GM10266 (cell line): Measurements from ENCODE around the gene GSTP1.
"Not testable (repeated sequence)": the region's sequence is repeated elsewhere in the genome, so short reads cannot be mapped to it uniquely, and the experiment has no call there.

Source experiments
- DNase-seq: peaks from one replicate; pipeline ENCODE4 v3.0.0; 2012; ENCODE audit errors: extremely low spot score
- TF ChIP-seq, protein P1 (sequence below): IDR thresholded peaks from 2 replicates; pipeline ENCODE4 v1.5.1; 2012; ENCODE audit warnings: mild to moderate bottlenecking, low read depth; ENCODE audit not compliant: control insufficient read depth, insufficient read depth; ENCODE audit errors: missing control alignments

Gene GSTP1

DNA sequence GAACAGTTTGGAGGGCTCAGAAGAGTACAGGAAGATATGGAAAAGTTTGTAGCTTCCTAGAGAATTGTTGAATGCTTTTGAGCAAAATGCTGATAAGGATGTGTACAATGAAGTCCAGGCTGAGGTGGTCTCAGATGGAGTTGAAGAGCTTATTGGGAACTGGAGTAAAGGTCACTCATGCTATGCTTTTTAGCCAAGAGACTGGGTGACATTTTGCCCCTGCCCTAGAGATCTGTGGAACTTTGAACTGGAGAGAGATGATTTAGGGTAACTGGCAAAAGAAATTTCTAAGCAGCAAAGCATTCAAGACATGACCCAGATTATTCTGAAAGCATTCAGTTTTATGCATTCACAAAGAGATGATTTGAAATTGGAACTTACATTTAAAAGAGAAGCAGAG lies 32.5 kb upstream of the GSTP1 start:
- DNase-seq = no peak
- TF ChIP-seq, protein P1, sequence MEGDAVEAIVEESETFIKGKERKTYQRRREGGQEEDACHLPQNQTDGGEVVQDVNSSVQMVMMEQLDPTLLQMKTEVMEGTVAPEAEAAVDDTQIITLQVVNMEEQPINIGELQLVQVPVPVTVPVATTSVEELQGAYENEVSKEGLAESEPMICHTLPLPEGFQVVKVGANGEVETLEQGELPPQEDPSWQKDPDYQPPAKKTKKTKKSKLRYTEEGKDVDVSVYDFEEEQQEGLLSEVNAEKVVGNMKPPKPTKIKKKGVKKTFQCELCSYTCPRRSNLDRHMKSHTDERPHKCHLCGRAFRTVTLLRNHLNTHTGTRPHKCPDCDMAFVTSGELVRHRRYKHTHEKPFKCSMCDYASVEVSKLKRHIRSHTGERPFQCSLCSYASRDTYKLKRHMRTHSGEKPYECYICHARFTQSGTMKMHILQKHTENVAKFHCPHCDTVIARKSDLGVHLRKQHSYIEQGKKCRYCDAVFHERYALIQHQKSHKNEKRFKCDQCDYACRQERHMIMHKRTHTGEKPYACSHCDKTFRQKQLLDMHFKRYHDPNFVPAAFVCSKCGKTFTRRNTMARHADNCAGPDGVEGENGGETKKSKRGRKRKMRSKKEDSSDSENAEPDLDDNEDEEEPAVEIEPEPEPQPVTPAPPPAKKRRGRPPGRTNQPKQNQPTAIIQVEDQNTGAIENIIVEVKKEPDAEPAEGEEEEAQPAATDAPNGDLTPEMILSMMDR = no peak

DNA sequence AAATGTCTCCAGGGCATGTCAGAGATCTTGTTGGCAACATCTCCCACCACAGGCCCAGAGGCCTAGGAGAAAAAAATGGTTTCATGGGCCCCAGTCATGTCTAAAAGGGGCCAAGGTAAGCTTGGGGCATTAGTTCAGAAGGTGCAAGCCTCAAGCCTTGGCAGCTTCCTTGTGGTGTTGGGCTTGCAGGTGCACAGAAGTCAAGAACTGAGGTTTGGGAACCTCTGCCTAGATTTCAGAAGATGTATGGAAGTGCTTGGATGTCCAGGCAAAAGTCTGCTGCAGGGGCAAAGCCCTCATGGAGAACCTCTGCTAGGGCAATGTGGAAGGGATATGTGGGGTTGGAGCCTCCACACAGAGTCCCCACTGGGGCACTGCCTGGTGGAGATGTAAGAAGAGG lies 31.9 kb upstream of the GSTP1 start:
- not testable (repeated sequence) for DNase-seq

DNA sequence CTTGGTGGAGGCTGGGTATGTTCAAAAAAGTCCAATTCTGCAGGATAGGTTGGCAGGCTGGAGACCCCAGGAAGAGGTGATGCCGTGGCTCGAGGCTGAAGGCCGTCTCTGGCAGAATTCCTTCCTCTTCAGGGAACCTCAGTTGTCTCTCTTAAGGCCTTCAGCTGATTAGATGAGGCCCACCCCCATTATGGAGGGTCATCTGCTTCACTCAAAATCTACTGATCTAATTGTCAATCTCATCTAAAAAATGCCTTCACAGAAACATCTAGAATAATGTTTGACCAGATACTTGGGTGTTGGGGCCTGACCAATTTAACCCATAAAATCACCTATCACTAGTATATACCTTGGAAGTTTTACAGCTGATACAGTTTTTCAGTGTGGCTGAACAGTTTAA lies 27.4 kb upstream of the GSTP1 start:
- TF ChIP-seq, protein P1 = no peak
- no peak for DNase-seq

DNA sequence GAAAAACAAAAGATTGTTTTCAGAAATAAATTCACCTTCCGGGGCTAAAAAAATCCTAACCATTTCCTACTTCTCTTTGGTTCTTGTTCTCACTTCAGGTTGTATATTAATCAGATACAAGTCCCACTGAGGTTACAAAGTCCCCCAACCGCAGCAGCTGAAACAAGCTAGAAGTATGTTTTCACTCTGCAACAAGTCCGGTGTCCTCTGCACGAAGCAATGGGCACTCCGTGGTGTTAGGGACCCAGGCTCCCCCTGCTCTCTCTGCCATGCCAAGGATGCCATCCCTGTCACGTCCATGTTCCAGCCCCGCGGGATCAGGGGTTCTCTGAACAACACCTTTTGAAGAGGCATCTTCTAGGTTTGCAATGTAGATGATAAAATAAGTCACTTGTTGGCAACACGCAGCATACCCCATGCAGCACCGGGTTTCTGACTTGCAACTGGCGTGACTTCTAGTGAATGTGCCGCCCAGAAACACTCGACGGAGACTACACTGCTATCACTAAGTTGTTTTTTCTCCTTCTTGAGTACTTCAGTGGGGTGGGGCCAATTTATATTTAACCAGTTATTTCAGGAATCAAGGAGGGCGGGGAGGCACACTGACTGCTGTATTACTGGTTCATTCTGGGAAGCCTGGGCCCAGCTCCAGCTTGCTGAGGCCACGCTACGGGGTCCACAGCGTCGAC lies 25.4 kb upstream of the GSTP1 start:
- DNase-seq = peak; percentile 55
- TF ChIP-seq, protein P1 = no peak

DNA sequence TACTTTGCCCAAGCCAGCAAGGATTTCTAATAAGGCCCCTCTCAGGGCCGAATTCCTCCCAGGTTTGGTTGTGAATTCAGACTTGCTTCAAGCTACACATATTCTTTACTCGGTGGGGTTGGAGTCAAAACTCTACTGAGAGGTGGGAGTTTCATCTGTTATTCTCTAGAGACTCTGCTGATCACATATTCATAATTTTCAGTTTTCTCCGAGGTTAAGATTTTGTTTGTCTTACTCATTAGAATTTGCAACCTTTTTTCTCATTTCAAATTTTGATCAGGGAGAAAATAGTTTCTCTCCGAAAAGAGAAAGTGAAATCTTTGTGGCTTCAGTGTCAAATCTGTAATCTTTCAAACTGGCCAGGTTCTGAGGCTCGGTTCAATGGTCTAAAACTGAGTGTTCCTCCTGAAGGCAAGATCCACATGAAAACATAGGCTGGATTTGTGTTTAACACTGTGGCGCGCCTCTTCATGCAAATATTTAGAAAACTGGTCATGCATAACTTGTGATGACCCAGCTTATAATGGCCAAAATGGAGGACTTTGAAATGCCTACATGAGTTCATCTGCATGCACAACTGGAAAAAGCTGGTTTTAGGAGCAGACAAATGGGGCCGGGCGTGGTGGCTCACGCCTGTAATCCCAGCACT lies 21.5 kb upstream of the GSTP1 start:
- DNase-seq = peak; percentile 74
- TF ChIP-seq, protein P1 = no peak

DNA sequence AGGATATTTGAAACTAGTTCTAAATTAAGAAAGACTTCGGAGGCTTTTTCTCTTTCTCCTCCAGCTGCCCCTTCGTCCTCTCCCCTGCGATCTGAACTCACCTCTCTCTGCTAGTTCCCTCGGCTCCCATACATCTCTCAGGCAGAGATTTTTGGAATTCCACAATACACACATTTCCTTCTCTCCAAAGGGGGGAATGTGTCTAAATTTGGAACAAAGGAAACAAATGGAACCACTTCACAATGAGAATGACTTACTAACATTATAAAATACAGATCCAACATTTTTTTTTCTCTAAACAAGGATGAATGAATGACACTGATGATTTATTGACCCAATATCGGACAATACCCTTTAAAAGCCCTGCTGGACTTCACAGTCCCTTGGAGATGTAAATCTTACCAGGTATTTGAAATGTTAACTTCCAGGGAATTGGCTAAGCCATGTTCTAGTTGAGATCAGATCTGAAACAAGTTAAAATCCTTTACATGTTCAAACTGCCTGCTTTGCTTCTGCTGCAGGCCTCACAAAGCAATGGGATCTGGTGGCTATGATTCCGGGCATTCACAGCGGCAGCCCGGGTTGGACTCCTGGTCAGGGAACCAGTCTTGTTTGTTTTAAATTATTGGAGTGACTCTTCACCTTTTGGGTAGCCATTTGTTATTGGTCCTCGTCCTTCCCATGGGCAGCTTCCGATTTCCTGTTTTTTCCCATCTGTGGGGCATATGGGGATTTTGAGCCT lies 20.5 kb upstream of the GSTP1 start:
- TF ChIP-seq, protein P1 = no peak
- no peak for DNase-seq

DNA sequence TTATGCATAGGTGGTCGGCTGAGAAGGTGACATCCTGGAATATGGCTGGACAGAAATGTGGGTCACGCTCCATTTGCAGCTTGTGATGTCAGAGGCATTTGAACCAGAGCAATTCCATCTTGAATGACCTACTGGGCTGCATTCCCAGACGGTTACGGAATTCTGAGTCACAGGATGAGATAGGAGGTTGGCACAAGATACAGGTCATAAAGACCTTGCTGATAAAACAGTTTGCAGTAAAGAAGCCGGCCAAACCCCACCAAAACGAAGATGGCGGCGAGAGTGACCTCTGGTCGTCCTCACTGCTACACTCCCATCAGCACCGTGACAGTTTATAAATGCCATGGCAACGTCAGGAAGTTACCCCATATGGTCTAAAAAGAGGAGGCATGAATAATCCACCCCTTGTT lies 19.9 kb upstream of the GSTP1 start:
- DNase-seq = not testable (repeated sequence)

DNA sequence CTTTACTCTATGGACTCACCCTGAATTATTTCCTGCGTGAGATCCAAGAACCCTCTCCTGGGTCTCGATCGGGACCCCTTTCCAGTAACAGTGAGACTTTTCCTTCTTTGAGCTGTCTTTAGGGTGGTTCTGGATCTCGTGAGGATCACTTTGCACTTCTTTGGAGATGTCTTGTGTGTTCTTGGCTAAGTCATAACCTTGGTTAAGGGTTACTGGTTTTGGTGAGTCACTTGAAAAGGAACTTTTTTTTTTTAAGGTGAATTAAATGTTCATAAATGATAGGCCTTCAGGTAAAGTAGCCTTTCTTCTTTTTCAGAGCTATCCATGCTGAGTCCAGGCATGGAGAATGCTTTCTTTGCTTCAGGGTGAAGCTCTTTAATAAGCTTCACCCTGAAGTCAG lies 19.4 kb upstream of the GSTP1 start:
- TF ChIP-seq, protein P1 = no peak
- DNase-seq = no peak
